ENCODE data around the gene CAPN8.

CAPN8 gene

DNA sequence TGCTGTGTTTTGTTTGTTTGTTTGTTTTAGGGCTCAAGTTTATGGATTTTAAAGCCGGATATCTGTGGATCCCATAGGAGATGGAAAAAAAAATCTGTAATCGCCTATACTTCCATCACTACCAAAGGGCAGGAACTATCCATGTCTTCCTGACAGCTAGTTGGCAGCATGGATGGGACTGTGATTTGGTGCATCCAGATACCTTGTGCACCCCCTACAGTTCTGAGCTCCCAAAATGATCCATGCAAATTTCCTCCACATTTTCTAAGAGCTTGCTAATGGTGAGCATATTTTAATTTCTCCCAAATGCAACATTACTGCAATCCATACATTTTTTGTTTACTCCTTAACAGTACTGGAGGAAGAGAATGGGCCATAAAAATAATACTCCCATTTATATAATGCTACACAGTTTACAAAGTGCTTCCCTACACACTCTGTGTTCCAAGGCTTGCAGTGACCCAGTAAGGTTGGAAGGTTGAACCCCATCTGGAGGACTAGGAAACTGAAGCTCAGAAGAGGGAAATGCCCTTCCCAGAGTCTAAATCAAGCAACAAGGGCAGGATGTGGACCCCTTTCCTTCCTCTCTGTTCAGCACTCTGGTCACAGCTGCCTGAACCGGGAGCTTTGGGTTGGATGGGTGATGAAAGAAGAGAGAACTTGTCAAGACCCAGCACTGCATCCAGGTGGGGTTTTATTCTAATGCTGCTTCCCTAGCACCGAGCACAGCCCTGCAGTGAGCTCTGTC lies 48.0 kb downstream of the CAPN8 start:
- DNase-seq (ENCODE audit: low read depth in 2 of 2): no peak

DNA sequence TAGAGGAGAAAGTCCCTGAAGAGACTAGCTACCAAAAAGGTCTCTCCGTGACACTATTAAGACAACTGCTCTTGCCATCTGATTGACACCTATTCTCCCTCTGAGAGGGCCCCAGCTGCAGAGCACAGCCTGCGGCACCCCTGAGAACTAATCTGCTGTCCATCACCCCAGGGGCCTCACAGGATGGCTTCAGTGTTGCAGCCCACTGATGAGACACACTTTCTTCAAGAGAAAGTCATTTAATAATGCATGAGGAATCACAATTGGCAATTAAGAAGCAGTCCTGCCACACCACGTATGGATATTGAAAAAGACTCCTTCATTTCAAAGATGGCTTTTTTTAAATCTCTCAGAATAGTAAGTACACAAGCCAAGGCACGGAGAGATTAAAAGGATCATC lies 48.9 kb downstream of the CAPN8 start:
- DNase-seq (ENCODE audit: low read depth in 2 of 2): no peak

DNA sequence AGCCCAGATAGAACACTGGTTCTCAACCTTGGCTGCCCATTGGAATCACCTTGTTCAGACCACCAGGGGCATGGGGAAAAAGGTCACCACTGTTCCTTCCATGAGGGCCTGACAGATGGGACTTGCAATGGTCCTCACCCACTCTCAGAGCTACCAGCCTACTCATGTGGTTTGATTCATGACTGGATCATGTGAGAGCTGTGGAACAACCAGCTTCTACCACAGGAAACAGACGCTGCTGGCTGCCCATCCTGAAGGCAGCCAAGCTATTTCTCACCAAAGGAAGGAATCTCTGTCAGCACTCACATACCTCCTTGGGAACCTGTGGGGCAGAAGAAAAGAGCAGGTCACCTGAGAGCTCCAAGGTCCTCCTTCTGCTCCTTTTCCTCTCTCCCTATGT lies 53.6 kb downstream of the CAPN8 start:
- no peak for DNase-seq (ENCODE audit: low read depth in 2 of 2)

DNA sequence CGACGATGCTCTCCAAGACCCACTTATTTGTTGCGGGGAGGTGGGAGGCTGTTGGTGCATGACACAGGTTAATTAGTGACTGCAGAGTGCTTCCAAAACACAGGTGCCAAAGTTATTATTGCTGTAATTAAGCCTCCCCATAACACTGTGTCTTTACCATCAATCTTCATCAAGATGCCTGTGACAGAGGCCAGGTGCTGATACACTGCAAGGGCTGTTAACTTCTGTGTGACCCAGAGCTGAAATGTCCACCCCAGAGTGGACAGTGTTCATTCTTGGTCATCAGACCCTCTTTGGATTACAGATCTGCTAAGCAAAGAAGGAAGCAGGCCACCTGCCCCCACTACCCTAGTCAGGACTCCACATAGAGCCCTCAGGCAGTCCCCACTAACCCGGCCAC lies 55.5 kb downstream of the CAPN8 start:
- DNase-seq (ENCODE audit: low read depth in 2 of 2): no peak

DNA sequence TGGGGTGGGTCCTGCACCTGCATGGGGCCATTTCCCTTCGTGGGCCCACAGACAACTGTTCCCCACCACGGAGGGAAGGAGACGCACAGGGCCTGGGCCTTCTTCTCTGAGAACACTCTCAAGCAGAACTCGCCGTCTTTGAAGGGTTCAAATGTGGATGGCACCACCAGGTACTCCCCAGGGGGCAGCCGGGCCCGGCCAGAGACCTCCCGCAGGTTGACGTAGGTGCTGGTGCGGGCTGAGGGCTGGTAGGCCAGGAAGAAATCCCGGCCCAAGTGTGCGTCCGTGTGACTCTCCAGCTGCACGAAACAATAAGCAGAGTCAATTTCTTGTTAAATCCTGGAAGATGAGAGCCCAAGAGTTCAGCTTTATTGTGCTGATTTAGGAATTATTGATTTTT lies 56.4 kb downstream of the CAPN8 start:
- DNase-seq (ENCODE audit: low read depth in 2 of 2): no peak

DNA sequence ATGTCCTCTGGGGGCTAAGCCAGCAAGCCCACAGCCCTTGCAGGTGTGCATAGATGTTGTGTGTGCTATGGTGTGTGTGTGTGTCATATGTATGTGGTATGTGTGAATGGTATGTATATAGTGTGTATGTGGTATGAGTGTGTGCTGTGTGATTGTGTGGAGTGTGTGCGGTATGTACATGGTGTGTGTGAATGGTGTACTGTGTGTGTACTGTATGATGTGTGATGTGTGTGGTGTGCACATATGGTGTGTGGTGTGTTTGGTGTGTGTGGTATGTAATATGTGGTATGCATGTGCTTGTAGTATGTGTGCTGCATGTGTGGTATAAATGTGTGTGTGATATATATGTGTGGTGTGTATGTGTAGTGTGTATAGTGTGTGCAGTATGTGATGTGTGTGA lies 107.0 kb downstream of the CAPN8 start:
- DNase-seq (ENCODE audit: low read depth in 2 of 2): no peak

DNA sequence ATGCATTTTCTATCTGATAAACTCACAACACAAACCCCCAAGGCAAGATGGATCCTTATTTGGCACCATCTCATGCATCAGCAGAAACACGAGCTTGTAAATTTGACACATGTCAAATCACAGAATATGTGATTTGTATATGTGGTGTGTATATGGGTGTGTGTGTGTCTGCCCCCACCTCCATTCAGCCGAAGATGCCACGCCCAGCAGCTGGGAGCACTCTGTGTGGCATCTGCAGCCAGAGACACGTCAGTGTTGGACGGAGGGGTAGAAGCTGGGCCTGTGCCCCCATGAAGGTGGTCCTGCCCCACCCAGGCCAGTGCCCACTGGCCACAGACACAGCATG lies 108.4 kb downstream of the CAPN8 start:
- DNase-seq (ENCODE audit: low read depth in 2 of 2): no peak

DNA sequence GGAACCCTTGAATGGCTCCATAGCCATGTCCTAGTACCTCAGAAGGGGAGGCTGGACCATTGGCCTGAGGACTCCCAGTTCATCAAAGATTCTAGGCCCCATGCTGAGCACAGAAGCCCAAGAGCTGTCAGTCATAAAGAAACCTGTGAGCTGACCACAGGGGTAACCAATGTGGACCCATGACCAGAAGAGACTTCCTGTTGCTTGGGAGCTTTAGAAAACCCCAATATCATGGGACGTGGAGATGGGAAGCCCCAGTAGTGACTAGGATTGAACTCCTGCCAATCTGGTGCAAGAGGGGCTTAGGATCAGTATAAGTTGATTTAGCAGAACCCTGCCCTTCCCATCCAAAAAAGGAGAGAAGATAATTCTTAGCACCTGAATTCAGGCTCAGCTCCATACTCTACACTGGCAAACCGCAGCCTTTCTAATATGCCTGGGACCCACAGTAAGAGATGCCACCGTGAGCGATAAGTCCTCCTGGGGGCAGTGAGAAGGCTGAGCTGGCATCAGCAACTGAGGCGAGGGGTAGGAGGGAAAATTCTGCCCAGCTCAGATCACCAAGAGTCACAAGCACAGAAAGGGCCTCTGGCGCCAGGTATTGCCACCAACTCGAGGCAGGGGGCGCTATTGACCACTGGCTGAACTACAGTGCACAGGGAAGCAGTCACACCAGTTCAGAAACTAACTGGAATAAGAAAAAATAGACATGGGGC lies 108.9 kb downstream of the CAPN8 start:
- DNase-seq (ENCODE audit: low read depth in 2 of 2): no peak

DNA sequence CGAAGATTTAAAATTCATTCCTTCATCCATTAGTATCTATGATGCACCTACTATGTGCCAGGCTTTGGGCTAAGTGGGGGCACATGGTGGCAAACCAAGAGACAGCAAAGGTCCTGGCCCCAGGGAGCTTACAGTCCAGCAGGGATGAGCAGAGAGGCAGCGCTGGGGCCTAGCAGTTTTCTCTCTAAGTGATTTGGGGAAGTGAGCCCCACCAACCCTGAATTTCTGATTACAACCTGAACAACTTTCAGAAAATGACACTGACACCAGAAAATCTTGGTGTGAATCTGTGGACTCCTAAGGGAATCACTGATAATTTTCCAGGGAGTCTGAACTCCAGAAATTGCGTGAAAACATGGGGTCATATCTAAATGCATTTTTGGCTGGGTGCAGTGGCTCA lies 111.5 kb downstream of the CAPN8 start:
- DNase-seq (ENCODE audit: low read depth in 2 of 2): no peak

DNA sequence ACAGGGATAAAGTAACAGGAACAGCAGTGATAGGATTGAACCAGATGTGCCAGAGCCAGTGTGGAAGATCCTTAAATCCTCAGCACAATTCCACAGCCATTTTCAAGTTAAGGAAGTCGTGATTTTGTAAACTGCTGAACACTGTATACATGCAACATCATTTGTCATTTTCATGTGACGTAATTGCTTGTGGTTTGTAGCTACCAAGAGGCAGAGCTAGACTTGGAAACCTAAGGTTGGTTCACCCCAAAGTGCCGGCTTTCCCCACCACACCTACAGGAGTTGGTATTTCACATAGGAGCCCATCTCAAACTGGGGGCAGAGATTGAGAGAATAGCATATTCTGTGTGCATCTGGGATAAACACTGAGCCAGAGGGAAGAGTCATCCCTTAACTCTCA lies 113.9 kb downstream of the CAPN8 start:
- no peak for DNase-seq (ENCODE audit: low read depth in 2 of 2)

DNA sequence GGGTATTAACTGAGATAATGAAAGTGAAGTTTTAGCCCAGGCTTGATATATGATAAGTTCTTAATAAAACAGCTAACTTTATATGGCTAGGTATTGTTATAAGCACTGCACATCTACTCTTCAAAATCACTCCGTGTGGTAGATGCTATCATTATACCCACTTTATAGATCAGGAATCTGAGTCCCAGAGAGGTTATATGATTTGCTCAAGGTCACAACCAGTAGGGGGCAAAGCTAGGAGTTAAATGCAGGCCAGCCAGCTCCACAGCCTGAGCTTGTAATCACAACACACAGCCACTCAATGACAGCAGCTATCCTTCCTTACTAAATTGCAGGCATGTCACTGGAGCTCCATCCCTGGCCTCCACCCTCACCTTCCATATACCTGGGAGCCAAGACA lies 115.8 kb downstream of the CAPN8 start:
- DNase-seq (ENCODE audit: low read depth in 2 of 2): no peak

DNA sequence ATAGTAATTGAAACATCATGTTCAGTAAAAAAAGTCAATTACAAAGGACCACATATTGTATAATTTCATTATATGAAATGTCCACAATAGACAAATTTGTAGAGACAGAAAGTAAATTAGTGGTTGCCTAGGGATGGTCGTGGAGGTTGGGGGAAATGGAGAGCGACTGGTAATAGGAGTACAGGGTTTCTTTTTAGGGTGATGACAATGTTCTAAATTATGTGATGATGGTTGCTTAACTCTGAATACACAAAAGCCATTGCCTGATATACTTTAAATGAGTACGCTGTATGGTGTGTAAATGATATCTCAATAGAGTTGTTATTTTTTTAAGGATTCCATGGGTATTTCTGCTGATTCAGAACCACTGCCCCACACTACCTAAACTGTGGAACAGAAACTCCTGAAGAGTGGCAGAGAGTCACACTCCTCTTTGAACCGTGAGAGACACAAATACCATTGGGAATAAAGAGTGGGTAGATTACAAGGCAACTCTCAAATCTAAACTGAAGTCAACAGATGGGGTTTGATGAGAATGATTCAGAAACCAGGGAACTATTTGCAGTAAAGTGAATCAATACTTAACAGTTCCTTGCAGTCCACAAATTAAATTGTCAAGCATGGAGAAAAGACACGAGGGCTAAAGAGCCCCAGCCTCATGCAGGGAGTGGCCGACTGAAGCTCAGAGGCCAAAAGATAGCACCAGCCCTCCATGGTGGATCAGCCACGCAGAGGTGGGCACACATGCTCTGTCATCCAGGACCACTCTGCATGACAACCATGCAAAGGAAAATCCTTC lies 118.0 kb downstream of the CAPN8 start:
- no peak for DNase-seq (ENCODE audit: low read depth in 2 of 2)

DNA sequence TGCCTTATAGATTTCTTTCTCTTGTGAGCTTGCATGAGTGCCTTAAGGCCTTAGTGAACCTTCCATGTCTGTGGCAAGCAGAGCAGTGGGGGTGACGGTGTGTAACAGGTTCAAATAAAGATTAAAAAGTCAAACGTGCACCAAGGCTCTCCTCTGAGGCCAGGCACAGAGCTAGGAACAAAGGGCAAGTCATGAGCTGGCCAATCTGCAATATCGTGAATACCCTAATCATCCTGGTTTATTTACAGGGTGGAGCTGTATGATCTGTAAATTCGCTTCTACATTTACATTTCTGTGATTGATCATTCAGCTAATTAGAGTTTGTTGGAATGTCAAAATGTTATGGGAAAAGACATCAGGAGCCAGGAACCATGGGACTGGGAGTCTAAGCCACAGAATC lies 120.2 kb downstream of the CAPN8 start:
- no peak for DNase-seq (ENCODE audit: low read depth in 2 of 2)

DNA sequence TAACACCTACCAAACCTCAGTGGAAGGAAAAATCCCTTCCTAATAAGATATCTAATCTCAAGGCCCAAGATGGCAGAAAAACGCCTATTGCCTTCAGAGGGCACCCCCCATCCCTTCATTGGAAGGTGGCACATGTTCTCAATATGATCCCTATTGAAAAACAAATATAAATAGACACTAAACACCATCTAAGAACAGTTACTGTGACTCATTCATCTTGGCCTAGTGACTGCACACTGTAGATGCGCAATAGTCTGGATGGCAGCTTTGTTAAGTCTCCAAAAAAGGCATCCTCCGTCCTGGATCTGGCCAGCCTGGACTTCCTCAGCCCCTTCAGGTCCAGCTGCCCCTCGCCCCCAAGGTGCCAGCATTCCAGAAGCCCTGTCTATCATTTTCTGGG lies 121.9 kb downstream of the CAPN8 start:
- no peak for DNase-seq (ENCODE audit: low read depth in 2 of 2)

DNA sequence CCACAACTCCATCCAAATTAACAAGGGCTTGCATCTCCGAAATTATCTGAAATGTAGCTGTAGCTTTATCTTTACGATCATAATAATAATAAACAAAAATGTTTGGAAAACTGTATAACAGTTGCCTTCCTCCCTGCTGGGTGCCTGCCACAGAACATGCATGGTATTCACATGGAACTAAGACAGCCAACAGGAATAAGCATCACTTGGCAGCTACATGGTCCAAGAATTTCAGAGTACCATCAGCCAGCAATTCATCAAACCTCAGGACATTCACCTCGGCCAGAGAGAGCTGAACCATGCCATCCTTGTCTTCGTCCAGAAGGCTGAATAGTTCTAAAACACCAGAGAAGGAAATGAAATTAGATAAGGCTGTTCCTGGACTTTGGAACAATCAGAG lies 122.7 kb downstream of the CAPN8 start:
- DNase-seq (ENCODE audit: low read depth in 2 of 2): no peak

DNA sequence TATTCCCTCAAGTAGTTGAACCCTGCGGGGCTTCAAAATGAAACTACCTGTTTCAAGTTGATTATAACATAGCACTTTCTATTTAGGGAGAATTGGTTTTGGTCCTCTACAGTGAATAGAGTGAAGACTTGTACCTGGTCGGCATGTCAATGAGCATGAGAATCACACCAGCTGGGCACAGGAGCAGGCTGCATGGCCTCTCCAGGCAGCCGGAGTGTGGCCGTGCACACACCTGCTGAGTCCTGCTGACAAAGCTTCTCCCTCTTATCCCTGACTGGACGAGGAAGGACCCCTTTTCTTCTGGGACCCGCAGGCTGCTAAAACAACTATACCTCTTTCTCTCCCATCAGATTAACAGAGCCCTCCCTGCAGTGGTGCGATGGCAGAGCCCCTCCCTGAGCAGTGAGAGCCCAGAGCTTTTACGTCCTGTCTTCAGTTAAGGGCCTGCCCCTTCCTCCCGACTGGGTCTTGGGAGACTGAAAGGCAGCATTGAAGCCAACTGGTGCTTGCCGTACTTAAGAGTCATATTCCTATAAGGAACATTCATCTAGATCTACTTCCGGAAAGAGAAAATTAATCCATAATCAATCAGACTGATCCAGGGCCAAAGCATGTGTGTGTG lies 124.9 kb downstream of the CAPN8 start:
- DNase-seq (ENCODE audit: low read depth in 2 of 2): no peak

DNA sequence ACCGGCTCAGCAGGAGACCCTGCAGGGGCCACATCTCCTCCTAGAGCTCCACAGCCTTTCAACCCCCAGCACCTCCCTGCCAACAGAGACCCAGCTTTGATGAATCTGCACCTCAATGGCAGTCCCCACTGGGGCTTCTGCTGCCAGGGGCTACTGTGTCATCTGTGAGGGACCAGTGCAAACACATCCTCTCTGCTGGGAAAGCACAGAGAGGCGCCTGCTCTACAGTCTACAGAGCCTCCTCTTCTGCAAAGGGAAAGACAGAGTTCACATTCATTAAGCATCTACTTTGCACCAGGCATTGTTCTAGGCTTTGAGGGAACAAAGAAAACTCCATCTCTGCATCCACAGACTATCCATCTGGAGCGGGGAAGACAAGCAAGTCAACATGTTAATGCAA lies 125.8 kb downstream of the CAPN8 start:
- DNase-seq (ENCODE audit: low read depth in 2 of 2): no peak

DNA sequence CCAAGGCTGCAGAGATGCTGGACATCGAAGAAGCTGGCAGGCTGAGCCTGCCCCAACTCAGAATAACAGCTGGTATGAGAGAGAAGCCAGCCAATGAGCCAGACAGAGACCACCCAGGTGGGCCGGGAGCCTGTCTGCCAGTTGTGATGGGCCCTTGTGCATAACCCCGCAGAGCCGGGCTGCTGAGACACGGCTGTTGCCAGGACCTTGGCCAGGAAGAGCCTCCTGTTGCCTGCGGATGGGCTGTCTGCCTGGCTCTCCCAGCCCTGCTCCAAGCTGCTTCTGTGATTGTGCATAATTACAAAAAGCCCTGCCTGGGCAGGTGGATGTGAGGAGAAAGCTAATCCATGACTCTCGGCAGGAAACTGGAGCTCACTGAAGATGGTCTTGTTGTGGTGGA lies 126.5 kb downstream of the CAPN8 start:
- DNase-seq (ENCODE audit: low read depth in 2 of 2): no peak

DNA sequence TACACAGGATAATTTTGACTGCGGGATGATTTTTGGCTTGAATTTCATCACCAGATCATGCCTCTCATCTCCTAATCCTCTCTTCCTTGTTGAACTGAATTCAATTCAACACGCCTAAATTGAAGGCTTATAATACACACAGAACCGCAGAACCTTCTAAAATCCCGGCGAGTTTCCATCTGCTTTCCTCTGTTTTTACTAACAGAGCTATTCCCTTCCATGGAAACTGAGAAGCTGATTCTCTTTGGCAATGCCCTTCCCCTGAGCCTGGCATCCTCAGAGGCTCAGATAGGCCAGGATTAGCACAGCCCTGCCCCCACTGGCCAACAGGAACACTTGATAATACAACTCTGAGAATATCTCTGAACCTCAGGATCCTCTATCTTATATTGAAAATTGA lies 130.2 kb downstream of the CAPN8 start:
- DNase-seq (ENCODE audit: low read depth in 2 of 2): no peak

DNA sequence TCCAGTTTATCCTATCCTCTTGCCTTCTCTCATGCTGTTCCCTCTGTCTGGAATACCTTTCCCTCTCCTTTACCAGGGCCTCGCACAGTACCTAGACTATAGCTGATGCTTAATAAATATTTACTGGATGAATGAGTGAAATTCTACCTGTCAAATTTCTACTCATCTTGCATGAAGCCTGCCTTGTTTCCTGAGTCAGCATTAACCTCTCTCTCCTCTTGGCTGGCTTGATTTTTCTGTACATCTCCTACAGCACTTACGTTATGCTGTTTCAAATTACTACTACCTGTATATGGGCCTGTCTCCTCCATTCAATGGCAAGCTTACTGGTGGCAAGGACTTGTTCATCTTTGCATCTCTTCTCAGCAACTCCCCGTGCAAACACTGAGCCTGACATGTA lies 130.8 kb downstream of the CAPN8 start:
- no peak for DNase-seq (ENCODE audit: low read depth in 2 of 2)

DNA sequence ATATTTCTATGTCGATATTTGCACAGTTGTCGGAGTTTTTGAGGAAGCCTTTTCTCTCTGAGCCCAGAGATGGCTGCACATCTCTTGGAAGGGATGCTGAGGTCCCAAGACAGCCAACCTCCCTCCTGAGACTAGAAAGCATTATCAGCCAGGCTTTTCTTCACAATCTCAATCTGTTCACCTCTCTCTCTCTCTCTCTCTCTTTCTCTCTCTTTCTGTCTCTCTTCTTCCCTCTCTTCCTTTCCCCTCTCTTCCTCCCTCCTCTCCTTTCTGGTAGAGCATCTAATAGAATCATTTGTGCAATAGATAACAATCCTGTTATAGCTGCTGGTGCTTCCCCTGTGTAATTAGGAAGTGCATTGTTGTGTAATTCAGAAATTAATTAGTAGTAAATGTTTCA lies 131.8 kb downstream of the CAPN8 start:
- DNase-seq (ENCODE audit: low read depth in 2 of 2): no peak

DNA sequence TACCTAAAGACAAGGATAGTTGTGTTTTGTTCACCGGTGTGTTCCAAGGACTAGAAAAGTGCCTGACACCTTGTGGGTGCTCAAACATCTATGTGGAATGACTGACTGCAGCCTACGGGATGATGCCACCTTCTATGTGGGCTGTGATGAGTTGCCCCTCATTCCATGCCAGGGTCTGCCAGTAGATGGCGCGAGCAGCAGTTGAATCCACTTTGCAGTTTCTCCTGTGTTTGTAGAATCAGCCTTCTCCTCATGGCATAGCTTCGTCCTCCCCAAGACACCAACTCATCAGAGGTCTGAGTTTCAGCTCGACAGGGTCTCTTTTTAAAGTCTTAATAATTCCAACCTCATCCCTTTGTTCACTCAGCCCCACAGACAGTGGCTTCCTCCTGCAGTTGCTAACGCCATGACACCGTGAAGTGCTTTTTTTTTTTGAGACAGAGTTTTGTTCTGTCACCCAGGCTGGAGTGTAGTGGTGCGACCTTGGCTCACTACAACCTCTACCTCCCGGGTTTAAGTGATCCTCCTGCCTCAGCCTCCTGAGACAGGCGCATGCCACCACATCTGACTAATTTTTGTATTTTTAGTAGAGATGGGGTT lies 133.7 kb downstream of the CAPN8 start:
- peak in 1 of 2 donors; percentile 28 for DNase-seq (ENCODE audit: low read depth in 2 of 2)

Measured in stimulated activated CD8-positive, alpha-beta memory T cell treated with anti-CD3 and anti-CD28 coated beads, Interleukin-15, amount 100 ng/mL, for 4 hours (primary cell).